Endodermal cell (in vitro differentiated cells): Measurements from ENCODE around the gene NOS1AP. TPM values are rescaled to one million over a fixed set of nuclear protein-coding genes. Genes with fewer than 3 reads are reported as not detected.

Experiments
- DNase-seq: peaks from one replicate; pipeline ENCODE4 v3.0.0-alpha.2; 2017
- H3K27ac ChIP-seq: 2 replicates; pipeline ENCODE4 v1.5.1; 2013; ENCODE audit warnings: mild to moderate bottlenecking, low read depth, low read length, moderate library complexity
- H3K27me3 ChIP-seq: 2 replicates; pipeline ENCODE4 v1.6.1; 2013; ENCODE audit warnings: mild to moderate bottlenecking, low read length, moderate library complexity; ENCODE audit not compliant: insufficient read depth, control insufficient read depth, poor library complexity, severe bottlenecking
- H3K36me3 ChIP-seq: 2 replicates; pipeline ENCODE4 v1.7.0; 2013; ENCODE audit warnings: mild to moderate bottlenecking, low read length, moderate library complexity; ENCODE audit not compliant: control insufficient read depth, insufficient read depth
- H3K4me1 ChIP-seq: one replicate; pipeline ENCODE4 v1.7.0; 2013; ENCODE audit warnings: low read length; ENCODE audit not compliant: control insufficient read depth, insufficient read depth
- H3K4me3 ChIP-seq: 2 replicates; pipeline ENCODE4 v1.5.1; 2013; ENCODE audit warnings: mild to moderate bottlenecking, low read length, moderate library complexity
- H3K9ac ChIP-seq: 2 replicates; pipeline ENCODE4 v1.6.1; 2013; ENCODE audit warnings: mild to moderate bottlenecking, low read length, moderate library complexity; ENCODE audit not compliant: poor library complexity, severe bottlenecking; ENCODE audit errors: extremely low read depth
- H3K9me3 ChIP-seq: 2 replicates; pipeline ENCODE4 v1.6.1; 2013; ENCODE audit warnings: mild to moderate bottlenecking, low read length, moderate library complexity; ENCODE audit not compliant: control insufficient read depth
- H3K27ac Mint-ChIP-seq: 2 replicates; pipeline ENCODE4 v1.8.0; 2020; ENCODE audit warnings: mixed read lengths
- H3K27me3 Mint-ChIP-seq: 2 replicates; pipeline ENCODE4 v1.8.0; 2021; ENCODE audit warnings: mild to moderate bottlenecking, mixed read lengths; ENCODE audit not compliant: insufficient read depth
- H3K36me3 Mint-ChIP-seq: 2 replicates; pipeline ENCODE4 v1.8.0; 2020; ENCODE audit warnings: low read depth, mixed read lengths
- H3K4me1 Mint-ChIP-seq: 2 replicates; pipeline ENCODE4 v1.8.0; 2020; ENCODE audit warnings: mixed read lengths
- H3K4me3 Mint-ChIP-seq: 2 replicates; pipeline ENCODE4 v1.8.0; 2020; ENCODE audit warnings: mild to moderate bottlenecking, moderate library complexity, mixed read lengths
- H3K9me3 Mint-ChIP-seq: 2 replicates; pipeline ENCODE4 v1.8.0; 2020; ENCODE audit warnings: mild to moderate bottlenecking, mixed read lengths
- CTCF ChIP-seq: fragments of 200-600 bp; sonication (generic); conservative IDR thresholded peaks from 2 replicates; pipeline ENCODE4 v1.5.0; 2021; ENCODE audit warnings: antibody characterized with exemption, mild to moderate bottlenecking
- WGBS, 2 experiments: methylation state at CpG; one replicate each; pipeline versions ENCODE4 v1.1.5 to v1.1.7; 2013; ENCODE audit warnings: missing lambda C conversion rate in 2 of 2, mixed read lengths in 1 of 2; ENCODE audit not compliant: insufficient coverage in 1 of 2, insufficient read length in 1 of 2; 5-methylcytosine and 5-hydroxymethylcytosine counted together
- total RNA-seq, 2 donors: library from RNA; stranded (reverse); fragmentation: NEBNext Ultra II Directional in 1 of 2; extraction: Animal tissue kit (Norgen Biotek cat#: 25700) in 1 of 2; gene quantifications; 2 replicates in 1 of 2; 3 replicates in 1 of 2; pipeline ENCODE4 v1.2.1, GENCODE V29; 2021

The NOS1AP gene
- total RNA-seq, 2 donors from 2014 or later: 4.8 to 5.9 TPM

GRCh38 chr1:162248854-162249535 is 179.5 kb downstream of the NOS1AP start:
- H3K27ac ChIP-seq: peak overlapping the region; percentile 92
- peak; percentile 66 for DNase-seq

GRCh38 chr1:162250004-162250730 is 180.7 kb downstream of the NOS1AP start:
- peak; percentile 69 for DNase-seq
- Mint-ChIP-seq H3K36me3 (no peaks in the 10 kb centered on the region), H3K9me3 (no peaks in the 10 kb centered on the region), H3K4me1 (peaks cover 40% of the 10 kb centered on the region), H3K4me3 (no peak overlapping the region), H3K27ac (no peak overlapping the region), H3K27me3 (peaks cover 2% of the 10 kb centered on the region)
- Histone ChIP-seq H3K4me1 (peaks cover 24% of the 10 kb centered on the region), H3K9me3 (no peaks in the 10 kb centered on the region), H3K9ac (no peak overlapping the region), H3K36me3 (no peaks in the 10 kb centered on the region), H3K27ac (peak overlapping the region; percentile 92), H3K27me3 (no peaks in the 10 kb centered on the region), H3K4me3 (no peak overlapping the region)
- WGBS, 2 experiments: 42 to 61% methylated on average over 2 of the region's 2 CpGs
- no peak for TF ChIP-seq CTCF

More at GRCh38 chr1:162248854-162249535, 179.5 kb downstream of the NOS1AP start:
- Histone ChIP-seq H3K4me3 (no peak overlapping the region), H3K27me3 (no peaks in the 10 kb centered on the region), H3K36me3 (no peaks in the 10 kb centered on the region), H3K4me1 (peaks cover 16% of the 10 kb centered on the region), H3K9me3 (no peaks in the 10 kb centered on the region), H3K9ac (no peak overlapping the region)
- Mint-ChIP-seq H3K27me3 (peaks cover 2% of the 10 kb centered on the region), H3K4me3 (no peak overlapping the region), H3K4me1 (peaks cover 29% of the 10 kb centered on the region), H3K27ac (no peak overlapping the region), H3K36me3 (no peaks in the 10 kb centered on the region), H3K9me3 (no peaks in the 10 kb centered on the region)
- TF ChIP-seq CTCF: no peak
- 61 to 69% methylated on average over 2 to 3 of the region's 3 CpGs for WGBS, 2 experiments

- no peak overlapping the region for H3K4me3 Mint-ChIP-seq
- DNase-seq: no peak
- no peaks in the 10 kb centered on the region for H3K36me3 Mint-ChIP-seq
- no peak overlapping the region for H3K27ac ChIP-seq
- H3K9me3 Mint-ChIP-seq: no peaks in the 10 kb centered on the region
- no peaks in the 10 kb centered on the region for H3K9me3 ChIP-seq
- H3K27me3 ChIP-seq: no peaks in the 10 kb centered on the region
- no peak overlapping the region for H3K9ac ChIP-seq
- H3K36me3 ChIP-seq: no peaks in the 10 kb centered on the region
- WGBS, 2 experiments: 81 to 88% methylated on average over 2 of the region's 2 CpGs
- H3K4me1 ChIP-seq: peaks cover 24% of the 10 kb centered on the region
- H3K4me1 Mint-ChIP-seq: peaks cover 43% of the 10 kb centered on the region
- H3K4me3 ChIP-seq: no peak overlapping the region
- peak overlapping the region; percentile 15 for H3K27ac Mint-ChIP-seq
- TF ChIP-seq CTCF: no peak
- peaks cover 2% of the 10 kb centered on the region for H3K27me3 Mint-ChIP-seq
Measured at GRCh38 chr1:162251102-162251501, 181.6 kb downstream of the NOS1AP start.
